Neural cell (in vitro differentiated cells): ENCODE results near the gene PTPRK. TPM values are rescaled to one million over a fixed set of nuclear protein-coding genes. Genes with fewer than 3 reads are reported as not detected.
"Not testable (repeated sequence)": the region's sequence is repeated elsewhere in the genome, so short reads cannot be mapped to it uniquely, and the experiment has no call there.

ENCODE experiments used
- H2AFZ ChIP-seq: fragments of 200-600, 300-800 bp; sonication (generic), shearing (Covaris generic); 2 replicates; pipeline ENCODE4 v1.6.0; 2014; ENCODE audit warnings: low read depth, mild to moderate bottlenecking, antibody characterized with exemption, low read length, moderate library complexity
- H3F3A ChIP-seq: fragments of 200-600 bp; shearing (Covaris generic); 2 replicates; pipeline ENCODE4 v1.6.1; 2016; ENCODE audit warnings: mild to moderate bottlenecking, moderate library complexity, mixed read lengths, antibody characterized with exemption, low read length; ENCODE audit not compliant: insufficient read depth, poor library complexity, severe bottlenecking
- H3K27ac ChIP-seq: fragments of 200-600, 300-800 bp; sonication (generic), shearing (Covaris generic); 2 replicates; pipeline ENCODE4 v1.5.1; 2014; ENCODE audit warnings: mild to moderate bottlenecking, low read length, moderate library complexity
- H3K27me3 ChIP-seq: fragments of 300-800, 200-600 bp; sonication (generic), shearing (Covaris generic); 2 replicates; pipeline ENCODE4 v1.6.0; 2014; ENCODE audit warnings: mild to moderate bottlenecking, low read depth, low read length, moderate library complexity; ENCODE audit not compliant: insufficient read depth
- H3K36me3 ChIP-seq: fragments of 300-800, 200-600 bp; sonication (generic), shearing (Covaris generic); 2 replicates; pipeline ENCODE4 v1.5.1; 2014; ENCODE audit warnings: mild to moderate bottlenecking, antibody characterized with exemption, low read length, moderate library complexity; ENCODE audit not compliant: insufficient read depth
- H3K4me2 ChIP-seq: fragments of 300-800, 200-600 bp; sonication (generic), shearing (Covaris generic); 2 replicates; pipeline ENCODE4 v1.6.0; 2014; ENCODE audit warnings: mild to moderate bottlenecking, low read length
- H3K4me3 ChIP-seq: fragments of 300-800, 200-600 bp; sonication (generic), shearing (Covaris generic); 2 replicates; pipeline ENCODE4 v1.5.1; 2014; ENCODE audit warnings: mild to moderate bottlenecking, low read length, moderate library complexity
- H3K79me2 ChIP-seq: fragments of 200-600 bp; shearing (Covaris generic); replicated peaks from 2 replicates; pipeline ENCODE4 v1.6.0; 2014; ENCODE audit warnings: mild to moderate bottlenecking, low read length, moderate library complexity; ENCODE audit not compliant: insufficient read depth
- H3K9ac ChIP-seq: fragments of 300-800, 200-600 bp; sonication (generic), shearing (Covaris generic); 2 replicates; pipeline ENCODE4 v1.6.1; 2016; ENCODE audit warnings: mild to moderate bottlenecking, low read length, mixed read lengths
- H3K9me2 ChIP-seq: fragments of 200-600 bp; shearing (Covaris generic); 2 replicates; pipeline ENCODE4 v1.6.1; 2016; ENCODE audit warnings: mild to moderate bottlenecking, low read length, mixed read lengths; ENCODE audit not compliant: insufficient read depth
- H3K9me3 ChIP-seq: fragments of 200-600, 300-800 bp; sonication (generic), shearing (Covaris generic); 2 replicates; pipeline ENCODE4 v1.6.1; 2016; ENCODE audit warnings: mild to moderate bottlenecking, mixed run types, low read length, moderate library complexity, mixed read lengths
- H4K20me1 ChIP-seq: fragments of 200-600 bp; shearing (Covaris generic); 2 replicates; pipeline ENCODE4 v1.6.1; 2016; ENCODE audit warnings: mild to moderate bottlenecking, mixed run types; ENCODE audit not compliant: insufficient read depth
- EP300 ChIP-seq: fragments of 450-650 bp; conservative IDR thresholded peaks from 2 replicates; pipeline ENCODE4 v1.6.1; 2014; ENCODE audit warnings: antibody characterized with exemption, mild to moderate bottlenecking, moderate library complexity; ENCODE audit not compliant: poor library complexity, severe bottlenecking
- EZH2 ChIP-seq: fragments of 200-600, 300-800 bp; shearing (Covaris generic), sonication (generic); IDR thresholded peaks from 2 replicates; pipeline ENCODE4 v1.6.1; 2014; ENCODE audit warnings: antibody characterized with exemption, low read length, borderline replicate concordance, mild to moderate bottlenecking; ENCODE audit not compliant: insufficient read depth, poor library complexity, severe bottlenecking
- MXI1 ChIP-seq: fragments of 450-650 bp; conservative IDR thresholded peaks from 2 replicates; pipeline ENCODE4 v1.6.1; 2014; ENCODE audit warnings: antibody characterized with exemption, mild to moderate bottlenecking; ENCODE audit not compliant: poor library complexity, severe bottlenecking
- POLR2AphosphoS5 ChIP-seq: IDR thresholded peaks from 2 replicates; pipeline ENCODE4 v1.6.1; 2012
- RAD21 ChIP-seq: fragments of 450-650 bp; conservative IDR thresholded peaks from 2 replicates; pipeline ENCODE4 v1.6.1; 2014; ENCODE audit warnings: antibody characterized with exemption, mild to moderate bottlenecking, moderate library complexity
- SMC3 ChIP-seq: fragments of 450-650 bp; conservative IDR thresholded peaks from 2 replicates; pipeline ENCODE4 v1.6.1; 2014; ENCODE audit warnings: antibody characterized with exemption, mild to moderate bottlenecking, moderate library complexity; ENCODE audit not compliant: poor library complexity
- TAF1 ChIP-seq: IDR thresholded peaks from 2 replicates; pipeline ENCODE4 v1.6.1; 2012; ENCODE audit warnings: low read depth
- polyA plus RNA-seq: library from polyadenylated mRNA; depleted of rRNA; stranded (reverse); fragments of >200 nt; gene quantifications from 2 replicates; pipeline ENCODE4 v1.2.3, GENCODE V29; 2014
- TF ChIP-seq, protein P1 (sequence below): fragments of 450-650 bp; IDR thresholded peaks from 2 replicates; pipeline ENCODE4 v1.5.1; 2014; ENCODE audit warnings: antibody characterized with exemption, mild to moderate bottlenecking, moderate library complexity; ENCODE audit not compliant: poor library complexity, severe bottlenecking
- TF ChIP-seq, protein P2 (sequence below): IDR thresholded peaks from 2 replicates; pipeline ENCODE4 v1.6.1; 2012; ENCODE audit warnings: borderline replicate concordance

PTPRK gene
- polyA plus RNA-seq, 1 donor from 2014 or later: 10.4 TPM

DNA sequence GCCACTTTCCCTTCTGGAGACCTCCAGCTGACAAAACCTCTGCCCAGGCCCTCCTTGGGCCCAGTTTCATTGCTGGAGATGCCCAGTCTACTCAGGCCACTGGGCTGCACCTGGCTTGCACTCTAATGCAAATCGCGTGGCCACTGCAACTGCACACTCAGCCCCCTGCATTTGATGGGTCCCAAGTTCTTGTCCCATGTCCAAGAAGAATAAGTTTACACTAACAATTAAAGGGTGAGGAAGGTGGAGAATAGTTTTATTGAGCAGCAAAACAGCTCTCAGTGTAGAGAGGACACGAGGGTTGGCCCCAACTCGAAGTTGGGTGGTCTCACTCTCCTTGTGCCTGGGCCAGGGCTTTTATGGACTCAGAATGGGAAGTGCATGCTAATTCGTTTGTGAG, 587.7 kb downstream of the PTPRK start:
- Histone ChIP-seq H3K4me3 (no peak overlapping the region), H3K79me2 (no peaks in the 10 kb centered on the region), H3K27ac (no peak overlapping the region), H2AFZ (no peak overlapping the region), H3K4me2 (no peak overlapping the region), H3K9me2 (no peaks in the 10 kb centered on the region), H4K20me1 (no peaks in the 10 kb centered on the region), H3F3A (no peaks in the 10 kb centered on the region), H3K36me3 (no peaks in the 10 kb centered on the region), H3K9ac (no peak overlapping the region), H3K27me3 (no peaks in the 10 kb centered on the region), H3K9me3 (no peaks in the 10 kb centered on the region)
- TF ChIP-seq EP300: no peak
- no peak for TF ChIP-seq RAD21
- TF ChIP-seq SMC3: no peak
- no peak for TF ChIP-seq TAF1
- TF ChIP-seq POLR2AphosphoS5: no peak
- no peak for TF ChIP-seq EZH2
- TF ChIP-seq, protein P1, sequence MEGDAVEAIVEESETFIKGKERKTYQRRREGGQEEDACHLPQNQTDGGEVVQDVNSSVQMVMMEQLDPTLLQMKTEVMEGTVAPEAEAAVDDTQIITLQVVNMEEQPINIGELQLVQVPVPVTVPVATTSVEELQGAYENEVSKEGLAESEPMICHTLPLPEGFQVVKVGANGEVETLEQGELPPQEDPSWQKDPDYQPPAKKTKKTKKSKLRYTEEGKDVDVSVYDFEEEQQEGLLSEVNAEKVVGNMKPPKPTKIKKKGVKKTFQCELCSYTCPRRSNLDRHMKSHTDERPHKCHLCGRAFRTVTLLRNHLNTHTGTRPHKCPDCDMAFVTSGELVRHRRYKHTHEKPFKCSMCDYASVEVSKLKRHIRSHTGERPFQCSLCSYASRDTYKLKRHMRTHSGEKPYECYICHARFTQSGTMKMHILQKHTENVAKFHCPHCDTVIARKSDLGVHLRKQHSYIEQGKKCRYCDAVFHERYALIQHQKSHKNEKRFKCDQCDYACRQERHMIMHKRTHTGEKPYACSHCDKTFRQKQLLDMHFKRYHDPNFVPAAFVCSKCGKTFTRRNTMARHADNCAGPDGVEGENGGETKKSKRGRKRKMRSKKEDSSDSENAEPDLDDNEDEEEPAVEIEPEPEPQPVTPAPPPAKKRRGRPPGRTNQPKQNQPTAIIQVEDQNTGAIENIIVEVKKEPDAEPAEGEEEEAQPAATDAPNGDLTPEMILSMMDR: no peak
- TF ChIP-seq, protein P2, sequence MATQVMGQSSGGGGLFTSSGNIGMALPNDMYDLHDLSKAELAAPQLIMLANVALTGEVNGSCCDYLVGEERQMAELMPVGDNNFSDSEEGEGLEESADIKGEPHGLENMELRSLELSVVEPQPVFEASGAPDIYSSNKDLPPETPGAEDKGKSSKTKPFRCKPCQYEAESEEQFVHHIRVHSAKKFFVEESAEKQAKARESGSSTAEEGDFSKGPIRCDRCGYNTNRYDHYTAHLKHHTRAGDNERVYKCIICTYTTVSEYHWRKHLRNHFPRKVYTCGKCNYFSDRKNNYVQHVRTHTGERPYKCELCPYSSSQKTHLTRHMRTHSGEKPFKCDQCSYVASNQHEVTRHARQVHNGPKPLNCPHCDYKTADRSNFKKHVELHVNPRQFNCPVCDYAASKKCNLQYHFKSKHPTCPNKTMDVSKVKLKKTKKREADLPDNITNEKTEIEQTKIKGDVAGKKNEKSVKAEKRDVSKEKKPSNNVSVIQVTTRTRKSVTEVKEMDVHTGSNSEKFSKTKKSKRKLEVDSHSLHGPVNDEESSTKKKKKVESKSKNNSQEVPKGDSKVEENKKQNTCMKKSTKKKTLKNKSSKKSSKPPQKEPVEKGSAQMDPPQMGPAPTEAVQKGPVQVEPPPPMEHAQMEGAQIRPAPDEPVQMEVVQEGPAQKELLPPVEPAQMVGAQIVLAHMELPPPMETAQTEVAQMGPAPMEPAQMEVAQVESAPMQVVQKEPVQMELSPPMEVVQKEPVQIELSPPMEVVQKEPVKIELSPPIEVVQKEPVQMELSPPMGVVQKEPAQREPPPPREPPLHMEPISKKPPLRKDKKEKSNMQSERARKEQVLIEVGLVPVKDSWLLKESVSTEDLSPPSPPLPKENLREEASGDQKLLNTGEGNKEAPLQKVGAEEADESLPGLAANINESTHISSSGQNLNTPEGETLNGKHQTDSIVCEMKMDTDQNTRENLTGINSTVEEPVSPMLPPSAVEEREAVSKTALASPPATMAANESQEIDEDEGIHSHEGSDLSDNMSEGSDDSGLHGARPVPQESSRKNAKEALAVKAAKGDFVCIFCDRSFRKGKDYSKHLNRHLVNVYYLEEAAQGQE: no peak
- no peak for TF ChIP-seq MXI1

DNA sequence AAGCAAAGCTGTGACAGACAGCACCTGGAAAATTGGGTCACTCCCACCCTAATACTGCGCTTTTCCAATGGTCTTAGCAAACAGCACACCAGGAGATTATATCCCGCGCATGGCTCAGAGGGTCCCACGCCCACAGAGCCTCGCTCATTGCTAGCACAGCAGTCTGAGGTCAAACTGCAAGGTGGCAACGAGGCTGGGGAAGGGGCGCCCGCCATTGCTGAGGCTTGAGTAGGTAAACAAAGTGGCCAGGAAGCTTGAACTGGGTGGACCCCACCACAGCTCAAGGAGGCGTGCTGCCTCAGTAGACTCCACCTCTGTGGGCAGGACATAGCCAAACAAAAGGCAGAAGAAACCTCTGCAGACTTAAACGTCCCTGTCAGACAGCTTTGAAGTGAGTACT, 594.0 kb downstream of the PTPRK start:
- not testable (repeated sequence) for H2AFZ ChIP-seq, H3K36me3 ChIP-seq, H3K9me2 ChIP-seq, H3K9me3 ChIP-seq, H3K27me3 ChIP-seq, H3K79me2 ChIP-seq, H3K27ac ChIP-seq, H3K4me3 ChIP-seq, H4K20me1 ChIP-seq, H3F3A ChIP-seq, H3K4me2 ChIP-seq, H3K9ac ChIP-seq

DNA sequence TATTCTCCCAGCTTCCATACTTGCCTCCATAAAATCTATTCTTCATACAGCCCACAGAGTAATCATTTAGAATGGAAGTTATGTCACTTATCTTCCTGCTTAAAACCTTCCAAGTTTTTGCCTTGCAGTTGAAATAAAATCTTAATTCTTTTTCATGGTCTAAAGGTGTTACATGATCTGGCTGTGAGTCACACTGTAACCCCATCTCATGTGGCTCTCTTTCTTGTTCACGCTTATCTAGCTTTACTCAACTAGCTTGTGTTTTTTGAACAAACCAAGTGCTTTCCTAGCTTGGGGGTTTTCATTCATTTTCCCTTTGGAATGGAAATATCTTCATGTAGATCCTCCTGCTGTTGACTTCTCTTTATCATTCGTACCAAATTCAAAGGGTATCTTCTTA, 596.0 kb downstream of the PTPRK start:
- H3K4me3 ChIP-seq: no peak overlapping the region
- H3K27ac ChIP-seq: no peak overlapping the region

More for the DNA sequence above, 596.0 kb downstream of the PTPRK start:
- TF ChIP-seq EZH2 (no peak), SMC3 (no peak), RAD21 (no peak)
- TF ChIP-seq, protein P1: no peak
- Histone ChIP-seq H3K9ac (no peak overlapping the region), H2AFZ (no peak overlapping the region), H3K36me3 (no peaks in the 10 kb centered on the region), H3K4me2 (no peak overlapping the region), H3K9me3 (peaks cover 7% of the 10 kb centered on the region), H3F3A (no peaks in the 10 kb centered on the region), H3K79me2 (no peaks in the 10 kb centered on the region), H3K9me2 (no peaks in the 10 kb centered on the region), H4K20me1 (no peaks in the 10 kb centered on the region), H3K27me3 (no peaks in the 10 kb centered on the region)
